ENCODE data around the gene LCN12.

DNA sequence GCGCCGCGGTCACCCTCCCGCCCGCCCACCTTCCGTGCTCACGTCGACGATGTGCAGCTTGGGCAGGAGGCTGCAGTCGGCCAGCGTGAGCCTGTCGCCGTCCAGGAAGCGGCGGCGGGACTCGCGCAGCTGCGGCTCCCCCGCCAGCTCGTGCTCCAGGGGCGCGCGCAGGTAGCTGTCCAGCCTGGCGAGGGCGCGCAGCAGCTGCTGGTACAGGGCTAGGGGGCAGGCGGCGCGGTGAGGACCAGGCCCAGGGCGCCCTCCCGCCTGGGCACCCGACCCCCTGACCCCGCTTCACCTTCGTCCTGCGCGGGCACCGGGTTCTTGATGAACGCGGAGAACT lies 42.8 kb downstream of the LCN12 start:
- no peak for TF ChIP-seq POLR2A (IDR thresholded peaks at IDR 0.05)
- TF ChIP-seq, protein P1, sequence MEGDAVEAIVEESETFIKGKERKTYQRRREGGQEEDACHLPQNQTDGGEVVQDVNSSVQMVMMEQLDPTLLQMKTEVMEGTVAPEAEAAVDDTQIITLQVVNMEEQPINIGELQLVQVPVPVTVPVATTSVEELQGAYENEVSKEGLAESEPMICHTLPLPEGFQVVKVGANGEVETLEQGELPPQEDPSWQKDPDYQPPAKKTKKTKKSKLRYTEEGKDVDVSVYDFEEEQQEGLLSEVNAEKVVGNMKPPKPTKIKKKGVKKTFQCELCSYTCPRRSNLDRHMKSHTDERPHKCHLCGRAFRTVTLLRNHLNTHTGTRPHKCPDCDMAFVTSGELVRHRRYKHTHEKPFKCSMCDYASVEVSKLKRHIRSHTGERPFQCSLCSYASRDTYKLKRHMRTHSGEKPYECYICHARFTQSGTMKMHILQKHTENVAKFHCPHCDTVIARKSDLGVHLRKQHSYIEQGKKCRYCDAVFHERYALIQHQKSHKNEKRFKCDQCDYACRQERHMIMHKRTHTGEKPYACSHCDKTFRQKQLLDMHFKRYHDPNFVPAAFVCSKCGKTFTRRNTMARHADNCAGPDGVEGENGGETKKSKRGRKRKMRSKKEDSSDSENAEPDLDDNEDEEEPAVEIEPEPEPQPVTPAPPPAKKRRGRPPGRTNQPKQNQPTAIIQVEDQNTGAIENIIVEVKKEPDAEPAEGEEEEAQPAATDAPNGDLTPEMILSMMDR (IDR thresholded peaks at IDR 0.05) = no peak
